ENCODE measurements around the gene ADCY10.

The ADCY10 gene

GRCh38 chr1:167805041-167805556 lies 108.8 kb downstream of the ADCY10 start:
- DNase-seq = no peak

GRCh38 chr1:167803358-167804207 lies 110.4 kb downstream of the ADCY10 start:
- peak; percentile 98 for DNase-seq

DNA sequence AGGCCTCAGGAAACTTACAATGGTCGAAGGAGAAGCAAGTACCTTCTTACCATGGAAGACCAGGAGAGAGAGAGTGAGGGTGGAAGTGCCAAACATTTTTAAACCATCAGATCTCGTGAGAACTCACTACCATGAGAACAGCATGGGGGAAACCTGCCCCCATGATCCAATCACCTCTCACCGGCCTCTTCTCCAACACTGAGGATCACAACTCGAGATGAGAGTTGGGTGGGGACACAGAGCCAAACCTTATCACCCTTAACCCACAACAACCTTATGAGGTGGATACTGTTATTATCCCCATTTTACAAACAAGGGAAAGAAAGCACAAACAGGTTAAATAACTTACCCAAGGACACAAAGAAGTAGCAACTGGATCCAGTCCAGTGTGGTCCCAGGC lies 111.7 kb downstream of the ADCY10 start:
- DNase-seq = no peak

DNA sequence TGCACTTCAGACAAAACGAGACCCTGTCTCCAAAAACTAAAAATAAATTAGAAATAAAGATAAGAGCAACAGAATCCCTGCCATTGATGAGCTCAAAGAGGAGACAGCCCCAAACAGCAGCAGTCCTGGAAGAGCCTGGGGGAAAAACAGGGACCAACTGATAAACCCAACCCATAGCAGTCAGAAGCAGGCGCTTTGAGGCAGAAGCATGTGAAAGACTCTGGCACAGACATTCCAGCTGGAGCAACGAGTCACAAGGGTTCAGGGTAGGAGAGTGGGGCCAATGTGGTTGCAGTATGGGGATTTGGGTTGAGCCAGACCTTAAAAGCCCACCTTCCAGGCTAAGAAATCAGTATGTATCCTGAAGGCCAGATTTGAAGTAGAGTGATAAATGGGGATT lies 113.7 kb downstream of the ADCY10 start:
- DNase-seq = no peak

DNA sequence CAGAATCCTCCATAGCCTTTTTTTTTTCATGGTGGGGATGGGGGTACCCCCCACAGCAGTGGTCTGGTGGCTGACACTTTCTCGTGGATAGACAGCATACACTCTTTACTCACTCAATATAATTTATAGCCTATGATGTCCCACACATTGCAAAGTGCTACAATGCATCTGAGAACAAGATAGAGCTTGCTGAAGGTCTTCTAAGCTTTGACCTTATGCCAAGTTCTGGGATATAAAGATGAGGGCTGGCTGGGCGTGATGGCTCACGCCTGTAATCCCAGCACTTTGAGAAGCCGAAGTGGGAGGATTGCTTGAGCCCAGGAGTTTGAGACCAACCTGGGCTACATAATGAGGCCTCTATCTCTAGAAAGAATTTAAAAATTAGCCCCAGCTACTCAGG lies 114.2 kb downstream of the ADCY10 start:
- DNase-seq = no peak

DNA sequence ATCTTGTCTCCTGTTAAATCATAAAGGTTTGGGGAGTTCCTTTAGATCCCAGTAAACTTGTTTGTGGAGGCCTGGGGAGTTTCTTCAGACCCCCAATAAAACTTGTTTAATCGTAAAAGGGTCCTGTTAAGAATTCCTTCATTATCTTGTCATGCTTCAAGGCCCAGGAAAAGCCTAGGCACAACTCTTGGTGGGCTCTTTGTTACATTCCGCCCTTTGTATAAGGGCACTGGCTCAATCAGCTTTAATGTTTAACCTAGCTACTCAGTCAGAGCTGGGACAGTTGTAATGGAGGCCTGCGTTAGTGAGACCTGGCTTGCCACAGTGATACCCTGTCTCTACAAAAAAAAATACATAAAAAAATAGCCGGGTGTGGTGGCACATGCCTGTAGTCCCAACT lies 115.0 kb downstream of the ADCY10 start:
- no peak for DNase-seq

GRCh38 chr1:167797015-167797414 lies 116.9 kb downstream of the ADCY10 start:
- peak; percentile 93 for DNase-seq

- no peak for DNase-seq
Observed at GRCh38 chr1:167795810-167796740, 117.9 kb downstream of the ADCY10 start.

GRCh38 chr1:167794043-167794442 lies 119.9 kb downstream of the ADCY10 start:
- no peak for DNase-seq

GRCh38 chr1:167792188-167792565 lies 121.8 kb downstream of the ADCY10 start:
- DNase-seq = no peak

DNA sequence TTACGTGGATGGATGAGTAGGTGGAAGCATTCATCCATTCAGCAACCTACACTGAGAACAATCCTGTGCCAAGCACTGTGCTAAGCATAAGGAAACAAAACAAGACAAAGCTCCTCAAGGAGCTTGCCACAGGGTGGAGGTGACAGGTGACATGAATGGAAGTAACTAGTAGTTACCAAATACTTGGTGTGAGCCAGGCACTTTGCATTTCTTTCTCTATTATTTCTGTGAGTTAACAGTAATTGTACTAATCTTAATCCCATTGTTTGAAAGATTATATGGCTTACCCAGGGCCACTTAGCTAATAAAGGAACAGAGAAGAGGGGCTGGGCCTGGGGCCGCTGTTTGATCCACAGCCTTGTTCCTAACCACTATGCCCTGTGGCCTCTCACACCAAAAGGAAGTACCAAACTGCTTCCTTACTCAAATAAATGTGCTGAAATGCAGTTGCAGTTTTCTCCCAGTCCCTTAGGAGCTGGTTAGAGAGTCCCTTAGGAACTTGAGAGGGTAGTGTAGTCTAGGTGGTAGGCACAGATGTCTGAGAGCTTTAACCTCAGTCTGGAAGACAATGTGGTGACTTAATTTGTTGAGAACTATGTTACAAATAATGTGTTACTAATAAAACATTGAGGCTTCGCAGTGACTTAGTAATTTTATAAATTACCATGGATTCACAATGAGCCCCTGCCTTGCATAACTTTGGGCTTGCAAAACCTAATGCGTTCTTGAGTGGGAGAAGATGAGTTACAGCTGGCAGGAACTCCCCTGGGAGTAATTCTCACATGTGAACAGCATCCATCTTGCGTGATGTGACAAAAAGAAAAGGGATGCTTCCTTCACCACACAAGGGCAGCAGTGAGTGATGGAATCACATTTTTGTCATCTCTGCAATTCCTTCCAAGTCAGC lies 122.4 kb downstream of the ADCY10 start:
- peak; percentile 95 for DNase-seq

GRCh38 chr1:167790117-167790516 lies 123.8 kb downstream of the ADCY10 start:
- no peak for DNase-seq

GRCh38 chr1:167789501-167789900 lies 124.4 kb downstream of the ADCY10 start:
- DNase-seq = no peak

GRCh38 chr1:167786502-167786901 lies 127.4 kb downstream of the ADCY10 start:
- DNase-seq = no peak

DNA sequence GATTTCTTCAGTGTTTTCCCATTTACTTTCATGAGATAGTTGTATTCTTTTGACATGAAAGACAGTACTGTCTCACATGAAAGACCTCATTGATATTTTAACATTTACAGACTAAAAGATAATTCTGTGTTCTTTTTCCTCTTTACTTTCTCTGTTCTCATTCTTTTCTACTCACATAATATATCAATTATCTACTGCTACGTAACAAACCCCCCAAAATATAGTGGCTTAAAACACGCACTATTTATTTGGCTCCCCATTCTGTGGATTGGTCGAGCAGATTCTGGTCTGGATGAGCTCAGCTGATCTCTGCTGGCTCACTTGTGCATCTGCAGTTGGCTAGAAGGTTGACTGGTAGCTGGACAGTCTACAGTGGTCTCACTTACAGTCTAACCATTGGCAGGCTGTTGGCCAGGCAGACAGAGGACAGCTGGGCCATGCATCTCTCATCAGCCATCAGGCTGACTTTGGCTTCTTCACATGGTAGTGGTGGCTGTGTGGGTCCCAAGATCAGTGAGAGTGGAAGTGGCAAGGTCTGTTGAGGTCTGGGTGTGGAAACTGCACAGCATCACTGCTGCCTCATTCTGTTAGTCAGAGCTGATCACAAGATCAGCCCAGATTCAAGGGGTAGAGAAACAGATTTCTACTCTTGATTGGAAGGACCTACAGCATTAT lies 128.9 kb downstream of the ADCY10 start:
- DNase-seq = peak; percentile 64

- no peak for DNase-seq
Observed at GRCh38 chr1:167782946-167783345, 131.0 kb downstream of the ADCY10 start.

DNA sequence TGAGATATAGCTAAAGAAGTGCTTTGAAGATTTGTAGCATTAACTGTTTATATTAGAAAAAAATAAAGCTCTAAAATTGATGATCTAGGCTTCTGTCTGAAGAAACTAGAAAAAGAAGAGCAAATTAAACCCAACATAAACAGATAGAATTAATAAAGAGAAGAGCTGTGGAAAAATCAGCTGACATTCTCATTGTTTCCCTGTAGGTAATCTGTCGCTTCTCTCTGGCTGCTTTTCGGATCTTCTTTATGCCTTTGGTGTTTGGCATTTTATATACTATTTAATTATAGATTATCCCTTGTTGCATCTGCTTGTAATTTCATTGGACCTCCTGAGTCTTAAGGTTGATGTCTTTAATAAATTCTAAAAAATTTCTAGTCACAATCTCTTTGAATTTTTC lies 132.4 kb downstream of the ADCY10 start:
- DNase-seq = no peak

GRCh38 chr1:167777269-167777650 lies 136.7 kb downstream of the ADCY10 start:
- peak; percentile 14 for DNase-seq

DNA sequence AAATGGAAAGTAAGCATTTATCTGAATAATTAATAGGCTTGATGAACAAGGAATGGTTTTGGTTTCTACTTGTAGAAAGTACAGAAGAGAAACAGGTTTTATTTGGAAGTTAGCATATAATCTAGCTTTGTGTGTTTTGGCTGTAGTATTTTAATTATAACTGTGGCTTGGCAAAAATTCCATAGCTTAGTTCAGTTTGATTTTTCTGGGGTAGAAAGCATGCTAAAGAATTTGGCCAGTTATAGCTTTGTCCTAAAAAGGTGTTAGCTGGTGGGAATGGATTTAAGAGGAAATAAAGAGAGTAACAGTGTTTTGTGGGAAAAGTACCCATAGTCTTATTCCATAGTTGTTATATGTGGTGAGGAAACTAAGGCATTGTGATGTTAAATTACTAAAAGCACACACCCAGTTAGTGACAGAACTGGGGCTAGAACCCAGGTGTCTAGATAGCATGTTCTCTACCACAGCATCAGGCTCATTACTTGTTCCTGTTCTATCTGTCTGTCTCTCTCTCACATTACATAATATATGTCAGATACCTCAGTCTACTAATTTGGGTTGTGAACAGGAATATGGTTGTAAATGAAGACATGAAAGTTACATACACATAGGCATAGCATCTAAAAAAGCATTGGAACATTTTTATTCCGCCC lies 137.2 kb downstream of the ADCY10 start:
- DNase-seq = no peak

- DNase-seq = no peak
Observed at GRCh38 chr1:167776151-167776550, 137.8 kb downstream of the ADCY10 start.

DNA sequence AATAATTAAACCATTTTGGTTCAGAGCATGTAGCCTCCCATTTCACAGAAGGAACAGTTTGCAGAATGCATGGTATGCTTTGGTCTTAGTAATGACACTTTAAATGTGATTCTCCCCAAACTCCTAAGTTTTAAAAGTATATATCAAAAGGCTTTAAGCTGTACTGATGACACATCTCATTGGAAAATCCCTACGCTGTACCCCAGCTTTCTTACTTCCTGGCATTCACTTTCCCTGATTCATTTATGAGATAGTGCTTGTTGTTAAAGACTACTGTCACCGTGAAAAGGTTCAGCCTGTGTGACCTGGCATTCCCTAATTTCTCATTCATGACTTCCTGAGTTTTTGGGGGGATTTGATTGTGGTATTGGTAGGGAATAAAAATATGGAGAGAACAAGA lies 138.8 kb downstream of the ADCY10 start:
- peak; percentile 45 for DNase-seq
